ENCODE results near the gene RNPEPL1.

GRCh38 chr2:240529344-240529999 is 38.8 kb upstream of the RNPEPL1 start:
- TF ChIP-seq EZH2phosphoT487 (IDR thresholded peaks at IDR 0.05; ENCODE audit: insufficient read depth, low read depth) (no peak), EZH2 (IDR thresholded peaks at IDR 0.05; ENCODE audit: insufficient read depth, poor library complexity, severe bottlenecking) (no peak)

All from GM23248 (cell line).